ENCODE results near the gene ARHGAP29.

DNA sequence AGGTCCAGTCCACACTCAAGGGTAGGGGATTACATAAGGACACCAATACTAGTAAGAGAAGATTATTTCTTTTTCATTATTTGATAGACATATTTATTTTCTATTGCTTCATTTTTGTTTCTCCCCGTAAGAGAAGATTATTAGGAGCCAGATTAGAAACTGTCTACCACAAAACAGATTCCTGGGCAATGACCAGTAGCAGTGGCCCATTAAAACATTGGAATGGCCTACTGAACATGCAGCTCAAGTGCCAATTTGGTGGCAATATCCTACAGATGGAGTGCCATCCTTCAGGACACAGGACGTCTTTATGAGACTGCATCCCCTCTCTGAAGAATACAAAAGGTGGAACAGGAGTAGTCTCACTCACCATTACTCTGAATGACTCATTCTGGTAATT is 34.0 kb upstream of the ARHGAP29 start:
- TF ChIP-seq, protein P1, sequence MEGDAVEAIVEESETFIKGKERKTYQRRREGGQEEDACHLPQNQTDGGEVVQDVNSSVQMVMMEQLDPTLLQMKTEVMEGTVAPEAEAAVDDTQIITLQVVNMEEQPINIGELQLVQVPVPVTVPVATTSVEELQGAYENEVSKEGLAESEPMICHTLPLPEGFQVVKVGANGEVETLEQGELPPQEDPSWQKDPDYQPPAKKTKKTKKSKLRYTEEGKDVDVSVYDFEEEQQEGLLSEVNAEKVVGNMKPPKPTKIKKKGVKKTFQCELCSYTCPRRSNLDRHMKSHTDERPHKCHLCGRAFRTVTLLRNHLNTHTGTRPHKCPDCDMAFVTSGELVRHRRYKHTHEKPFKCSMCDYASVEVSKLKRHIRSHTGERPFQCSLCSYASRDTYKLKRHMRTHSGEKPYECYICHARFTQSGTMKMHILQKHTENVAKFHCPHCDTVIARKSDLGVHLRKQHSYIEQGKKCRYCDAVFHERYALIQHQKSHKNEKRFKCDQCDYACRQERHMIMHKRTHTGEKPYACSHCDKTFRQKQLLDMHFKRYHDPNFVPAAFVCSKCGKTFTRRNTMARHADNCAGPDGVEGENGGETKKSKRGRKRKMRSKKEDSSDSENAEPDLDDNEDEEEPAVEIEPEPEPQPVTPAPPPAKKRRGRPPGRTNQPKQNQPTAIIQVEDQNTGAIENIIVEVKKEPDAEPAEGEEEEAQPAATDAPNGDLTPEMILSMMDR (conservative IDR thresholded peaks at IDR 0.05; ENCODE audit: low read depth in 2 of 2): no peak
- TF ChIP-seq POLR2AphosphoS5 (IDR thresholded peaks at IDR 0.05; ENCODE audit: low read depth): no peak
- no peak for TF ChIP-seq REST (IDR thresholded peaks at IDR 0.05; ENCODE audit: unreplicated experiment)
- TF ChIP-seq EZH2 (IDR thresholded peaks at IDR 0.05; ENCODE audit: low read depth, unreplicated experiment): no peak
- no peak for TF ChIP-seq CREB1 (CRISPR knock-in tag; IDR thresholded peaks at IDR 0.05; ENCODE audit: low read depth)
- TF ChIP-seq ZNF331 (CRISPR knock-in tag; IDR thresholded peaks at IDR 0.05; ENCODE audit: low read depth): no peak
- no peak for TF ChIP-seq EZH2phosphoT487 (IDR thresholded peaks at IDR 0.05; ENCODE audit: unreplicated experiment)
- TF ChIP-seq ETS1 (IDR thresholded peaks at IDR 0.05): no peak

All from GM23338 (cell line).